Measurements from ENCODE around the gene ADSL.

The ADSL gene

DNA sequence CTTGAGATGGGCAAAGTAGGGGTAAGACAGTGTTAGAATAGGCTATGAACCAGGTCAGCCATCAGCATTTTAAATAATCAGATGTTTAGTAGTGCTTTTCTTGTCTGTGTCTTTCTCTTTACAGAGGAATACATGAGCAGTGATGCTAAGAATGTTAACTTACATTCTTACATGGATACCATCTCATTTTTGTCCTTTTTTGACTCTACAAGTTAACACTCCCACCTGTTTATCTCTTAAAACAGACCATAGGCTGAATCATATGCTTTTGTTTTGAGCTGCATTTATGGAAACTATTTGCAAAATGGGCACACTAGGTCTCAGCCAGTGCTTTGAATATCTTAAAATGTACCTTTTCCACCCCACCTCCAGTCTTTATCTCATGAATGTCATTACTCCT lies 25.6 kb upstream of the ADSL start:
- no peak overlapping the region for H3K4me3 ChIP-seq (ENCODE audit: low read depth, low read length)
- TF ChIP-seq, protein P1, sequence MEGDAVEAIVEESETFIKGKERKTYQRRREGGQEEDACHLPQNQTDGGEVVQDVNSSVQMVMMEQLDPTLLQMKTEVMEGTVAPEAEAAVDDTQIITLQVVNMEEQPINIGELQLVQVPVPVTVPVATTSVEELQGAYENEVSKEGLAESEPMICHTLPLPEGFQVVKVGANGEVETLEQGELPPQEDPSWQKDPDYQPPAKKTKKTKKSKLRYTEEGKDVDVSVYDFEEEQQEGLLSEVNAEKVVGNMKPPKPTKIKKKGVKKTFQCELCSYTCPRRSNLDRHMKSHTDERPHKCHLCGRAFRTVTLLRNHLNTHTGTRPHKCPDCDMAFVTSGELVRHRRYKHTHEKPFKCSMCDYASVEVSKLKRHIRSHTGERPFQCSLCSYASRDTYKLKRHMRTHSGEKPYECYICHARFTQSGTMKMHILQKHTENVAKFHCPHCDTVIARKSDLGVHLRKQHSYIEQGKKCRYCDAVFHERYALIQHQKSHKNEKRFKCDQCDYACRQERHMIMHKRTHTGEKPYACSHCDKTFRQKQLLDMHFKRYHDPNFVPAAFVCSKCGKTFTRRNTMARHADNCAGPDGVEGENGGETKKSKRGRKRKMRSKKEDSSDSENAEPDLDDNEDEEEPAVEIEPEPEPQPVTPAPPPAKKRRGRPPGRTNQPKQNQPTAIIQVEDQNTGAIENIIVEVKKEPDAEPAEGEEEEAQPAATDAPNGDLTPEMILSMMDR (IDR thresholded peaks at IDR 0.05; ENCODE audit: control insufficient read depth, extremely low read depth, insufficient read depth), result no peak
- DNase-seq (ENCODE audit: low read depth), result no peak

DNA sequence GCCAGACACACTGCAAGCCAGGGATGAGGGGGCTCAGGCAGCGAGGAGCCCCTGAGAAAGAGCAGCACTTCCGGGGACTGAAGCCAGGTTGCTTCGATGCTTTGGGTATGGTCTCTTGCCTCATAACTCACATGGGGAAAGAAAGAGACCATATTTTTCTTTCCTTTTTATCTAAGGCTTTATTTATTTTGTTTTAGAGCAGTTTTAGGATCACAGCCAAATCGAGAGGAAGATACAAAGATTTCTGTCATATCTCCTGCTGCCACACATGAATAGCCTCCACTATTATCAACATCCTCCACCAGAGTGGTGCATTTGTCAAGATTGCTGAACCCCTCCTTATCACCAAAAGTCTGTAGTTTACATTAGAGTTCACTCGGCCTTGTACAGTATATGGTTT lies 24.3 kb upstream of the ADSL start:
- TF ChIP-seq, protein P1 (IDR thresholded peaks at IDR 0.05; ENCODE audit: control insufficient read depth, extremely low read depth, insufficient read depth), result no peak
- no peak for DNase-seq (ENCODE audit: low read depth)
- no peak overlapping the region for H3K4me3 ChIP-seq (ENCODE audit: low read depth, low read length)

DNA sequence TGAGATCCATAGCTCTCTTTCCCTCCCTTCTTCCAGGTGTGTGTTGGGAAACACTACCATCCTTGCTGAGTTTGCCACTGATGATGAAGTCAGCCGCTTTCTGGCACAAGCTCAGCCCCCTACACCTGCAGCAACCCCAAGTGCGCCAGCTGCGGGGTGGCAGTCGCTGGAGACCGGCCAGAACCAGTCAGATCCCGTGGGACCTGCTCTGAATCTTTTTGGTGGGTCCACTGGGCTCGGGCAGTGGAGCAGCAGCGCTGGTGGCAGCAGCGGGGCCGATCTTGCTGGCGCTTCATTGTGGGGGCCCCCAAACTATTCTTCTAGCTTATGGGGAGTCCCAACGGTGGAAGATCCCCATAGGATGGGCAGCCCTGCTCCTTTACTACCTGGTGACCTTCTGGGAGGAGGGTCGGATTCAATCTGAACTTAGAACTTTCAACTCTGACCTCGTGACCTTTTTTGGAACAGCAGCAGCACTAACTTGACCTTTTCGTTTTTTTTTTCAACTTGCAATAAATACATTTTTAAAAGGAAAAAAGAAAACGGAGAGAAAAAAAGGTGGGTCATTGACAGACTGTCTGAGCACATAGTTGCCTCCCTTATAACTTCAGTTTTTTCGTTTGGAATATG lies 23.4 kb upstream of the ADSL start:
- H3K4me3 ChIP-seq (ENCODE audit: low read depth, low read length), result no peak overlapping the region
- TF ChIP-seq, protein P1 (IDR thresholded peaks at IDR 0.05; ENCODE audit: control insufficient read depth, extremely low read depth, insufficient read depth), result no peak
- no peak for DNase-seq (ENCODE audit: low read depth)

DNA sequence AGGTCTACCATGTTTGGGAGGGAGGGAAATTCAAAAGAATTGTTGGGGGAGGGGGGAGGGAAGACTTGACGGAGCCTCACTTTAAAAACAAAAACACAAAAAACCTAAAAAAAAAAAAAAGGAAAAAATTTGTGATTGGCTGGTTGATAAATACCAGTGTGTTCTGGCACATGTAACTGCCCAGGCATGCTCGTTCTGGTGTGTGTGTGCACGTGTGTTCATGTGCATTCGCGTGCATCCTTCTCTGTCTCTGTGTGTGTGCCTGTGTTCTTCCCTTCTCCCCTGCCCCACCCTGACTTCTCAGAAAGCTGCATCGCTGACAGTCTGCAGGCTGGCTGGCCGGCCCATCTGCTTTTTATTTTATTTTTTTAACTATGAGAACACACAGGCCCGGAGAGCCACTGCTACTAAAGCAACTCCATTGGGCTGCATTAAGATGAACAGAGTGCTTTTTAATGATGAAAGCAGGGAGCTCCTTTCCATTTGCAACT lies 22.6 kb upstream of the ADSL start:
- TF ChIP-seq, protein P1 (IDR thresholded peaks at IDR 0.05; ENCODE audit: control insufficient read depth, extremely low read depth, insufficient read depth), result no peak
- no peak for DNase-seq (ENCODE audit: low read depth)
- H3K4me3 ChIP-seq (ENCODE audit: low read depth, low read length), result no peak overlapping the region

DNA sequence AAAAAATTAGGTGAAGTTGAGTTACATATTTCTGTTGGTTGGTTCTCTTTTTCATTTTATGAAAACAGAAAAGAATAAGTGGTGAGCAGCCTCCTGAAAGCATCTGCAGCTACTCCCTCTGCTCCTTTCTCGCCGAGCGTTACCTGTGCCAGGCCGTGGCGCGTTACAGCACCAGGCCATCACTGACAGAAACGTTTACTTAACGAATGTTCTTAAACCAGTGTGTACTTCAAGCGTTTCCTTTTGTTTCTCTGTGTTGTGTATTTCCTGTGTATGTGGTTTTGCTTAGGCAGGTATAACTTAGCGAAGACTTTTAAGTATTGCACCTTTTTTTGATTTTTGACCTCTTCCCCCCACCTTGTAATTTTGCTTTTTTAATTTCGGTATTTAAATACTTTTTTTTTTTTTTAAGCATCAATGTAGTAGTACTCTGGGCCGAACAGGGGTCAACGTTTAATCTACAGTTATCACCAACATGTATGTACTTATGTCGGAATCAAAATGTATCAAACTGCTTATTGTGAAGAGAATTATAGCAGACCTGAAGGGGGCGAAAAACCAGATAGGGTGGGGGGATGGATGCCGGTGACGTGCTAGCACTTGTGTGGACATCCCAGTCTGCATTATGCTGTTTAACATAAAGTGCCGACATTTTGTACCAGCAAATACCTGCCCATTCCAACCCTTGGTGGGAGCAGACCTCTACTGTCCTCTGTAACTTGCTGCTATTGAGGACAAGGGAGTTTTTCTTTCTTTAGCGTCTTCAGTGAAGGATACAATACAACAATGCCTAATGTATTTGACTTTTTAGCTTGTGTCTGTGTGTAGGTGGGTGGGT lies 21.6 kb upstream of the ADSL start:
- TF ChIP-seq, protein P1 (IDR thresholded peaks at IDR 0.05; ENCODE audit: control insufficient read depth, extremely low read depth, insufficient read depth), result no peak
- no peak overlapping the region for H3K4me3 ChIP-seq (ENCODE audit: low read depth, low read length)
- no peak for DNase-seq (ENCODE audit: low read depth)

DNA sequence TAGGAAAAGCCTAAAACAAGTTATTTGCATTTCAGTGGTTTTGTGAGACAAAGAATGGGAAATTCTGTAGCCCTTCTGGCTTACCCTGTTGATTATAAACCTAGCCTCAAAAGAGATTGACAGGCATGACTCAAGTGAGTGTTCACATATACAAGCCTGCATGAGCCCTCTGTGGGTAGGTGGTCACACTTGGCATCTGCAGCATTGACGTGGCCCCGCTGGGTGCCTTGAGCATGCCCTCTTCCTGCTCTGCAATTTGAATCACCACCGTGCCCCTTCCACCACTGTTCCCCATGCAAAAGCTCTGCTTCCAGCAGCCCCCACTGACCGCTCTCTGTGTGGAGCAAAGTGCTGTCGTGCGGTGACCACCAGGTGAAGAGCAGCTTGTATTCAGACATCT lies 21.0 kb upstream of the ADSL start:
- H3K4me3 ChIP-seq (ENCODE audit: low read depth, low read length), result no peak overlapping the region
- TF ChIP-seq, protein P1 (IDR thresholded peaks at IDR 0.05; ENCODE audit: control insufficient read depth, extremely low read depth, insufficient read depth), result no peak
- DNase-seq (ENCODE audit: low read depth), result no peak
